Esophagus squamous epithelium (tissue), 4 donors: ENCODE measurements around the gene TXNRD1.

Experiments used
- CTCF ChIP-seq, 6 experiments: fragments of 450-650 bp in 4 of 6; fragments of 200-600 bp in 2 of 6; sonication (generic) in 2 of 6; IDR thresholded peaks; one replicate each; pipeline ENCODE4 v1.5.1; 2016 to 2019; ENCODE audit warnings: antibody characterized with exemption in 6 of 6, mild to moderate bottlenecking in 4 of 6, moderate library complexity in 4 of 6
- POLR2A ChIP-seq, 4 donors: fragments of 450-650 bp; IDR thresholded peaks; one replicate each; pipeline ENCODE4 v1.6.1; 2017; ENCODE audit warnings: antibody characterized with exemption in 4 of 4, mild to moderate bottlenecking in 4 of 4, moderate library complexity in 3 of 4

GRCh38 chr12:104317538-104318210 is 102.1 kb downstream of the TXNRD1 start:
- TF ChIP-seq CTCF (IDR thresholded peaks at IDR 0.05): no peak
- no peak for TF ChIP-seq POLR2A (IDR thresholded peaks at IDR 0.05)
